NCI-H345 treated with DMSO at 0.1 percent for 48 hours (cell line): ENCODE data around the gene NFASC.

Experiments used
- DNase-seq: peaks from one replicate; lab custom pipeline; 2025; ENCODE audit not compliant: unreplicated experiment; lab: John Stamatoyannopoulos, UW

The NFASC gene

GRCh38 chr1:204958317-204959307 is 88.0 kb downstream of the NFASC start:
- DNase-seq: no peak

GRCh38 chr1:204959374-204959773 is 88.7 kb downstream of the NFASC start:
- no peak for DNase-seq

GRCh38 chr1:204959836-204960235 is 89.2 kb downstream of the NFASC start:
- DNase-seq: no peak

GRCh38 chr1:204960306-204961125 is 89.9 kb downstream of the NFASC start:
- no peak for DNase-seq

GRCh38 chr1:204961765-204962419 is 91.2 kb downstream of the NFASC start:
- DNase-seq: no peak

GRCh38 chr1:204962742-204963632 is 92.3 kb downstream of the NFASC start:
- no peak for DNase-seq

- DNase-seq: no peak
Measured at GRCh38 chr1:204967451-204967850, 96.8 kb downstream of the NFASC start.

GRCh38 chr1:204968135-204968534 is 97.5 kb downstream of the NFASC start:
- DNase-seq: no peak

GRCh38 chr1:204968951-204969350 is 98.3 kb downstream of the NFASC start:
- DNase-seq: no peak

GRCh38 chr1:204970937-204971336 is 100.3 kb downstream of the NFASC start:
- DNase-seq: no peak

- no peak for DNase-seq
Measured at GRCh38 chr1:204971517-204972336, 101.1 kb downstream of the NFASC start.

GRCh38 chr1:204972426-204972825 is 101.8 kb downstream of the NFASC start:
- DNase-seq: no peak

- no peak for DNase-seq
Measured at GRCh38 chr1:204973449-204973848, 102.8 kb downstream of the NFASC start.

- no peak for DNase-seq
Measured at GRCh38 chr1:204974327-204974726, 103.7 kb downstream of the NFASC start.

GRCh38 chr1:204975021-204975420 is 104.4 kb downstream of the NFASC start:
- no peak for DNase-seq

GRCh38 chr1:204975568-204976235 is 105.0 kb downstream of the NFASC start:
- no peak for DNase-seq

- no peak for DNase-seq
Measured at GRCh38 chr1:204976646-204977045, 106.0 kb downstream of the NFASC start.

- DNase-seq: no peak
Measured at GRCh38 chr1:204977318-204977717, 106.7 kb downstream of the NFASC start.

GRCh38 chr1:204978782-204979181 is 108.1 kb downstream of the NFASC start:
- no peak for DNase-seq
